Adipocyte (in vitro differentiated cells): ENCODE results near the gene INTS3.

Experiments used
- DNase-seq: peaks from one replicate; pipeline ENCODE4 v3.0.0-alpha.2; 2015; ENCODE audit warnings: low read depth
- H3K27me3 ChIP-seq: replicated peaks from 2 replicates; pipeline ENCODE4 v1.7.0; 2013; ENCODE audit warnings: mild to moderate bottlenecking, low read length, moderate library complexity; ENCODE audit not compliant: control insufficient read depth, insufficient read depth
- H3K36me3 ChIP-seq: 2 replicates; pipeline ENCODE4 v1.7.0; 2013; ENCODE audit warnings: low read length, mild to moderate bottlenecking, moderate library complexity; ENCODE audit not compliant: control insufficient read depth, insufficient read depth, severe bottlenecking
- H3K4me1 ChIP-seq: 2 replicates; pipeline ENCODE4 v1.7.0; 2013; ENCODE audit warnings: mild to moderate bottlenecking, low read length, moderate library complexity; ENCODE audit not compliant: control insufficient read depth, insufficient read depth
- H3K4me3 ChIP-seq: 2 replicates; pipeline ENCODE4 v1.7.0; 2013; ENCODE audit warnings: mild to moderate bottlenecking, low read length, moderate library complexity
- H3K9ac ChIP-seq: 2 replicates; pipeline ENCODE4 v1.7.0; 2013; ENCODE audit warnings: mild to moderate bottlenecking, low read length, moderate library complexity
- H3K9me3 ChIP-seq: 2 replicates; pipeline ENCODE4 v1.7.0; 2013; ENCODE audit warnings: mild to moderate bottlenecking, low read length, moderate library complexity; ENCODE audit not compliant: control insufficient read depth

The INTS3 gene

DNA sequence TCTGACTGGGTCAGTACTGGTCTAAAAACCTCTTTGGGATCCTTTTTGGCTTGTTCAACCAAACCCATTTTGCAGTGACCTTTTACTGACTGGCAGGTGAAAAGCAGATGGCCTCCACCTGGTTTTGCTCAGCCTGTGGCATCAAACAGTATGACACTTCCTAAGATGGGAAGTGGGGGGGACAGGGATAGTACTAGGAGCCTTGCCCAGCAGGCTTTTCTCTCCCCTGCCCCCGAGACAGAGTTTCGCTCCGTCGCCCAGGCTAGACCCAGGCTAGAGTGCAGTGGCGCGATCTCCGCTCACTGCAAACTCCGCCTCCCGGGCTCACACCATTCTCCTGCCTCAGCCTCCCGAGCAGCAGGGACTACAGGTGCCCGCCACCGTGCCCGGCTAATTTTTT, 18.3 kb downstream of the INTS3 start:
- Histone ChIP-seq H3K36me3 (peaks cover 73% of the 10 kb centered on the region), H3K4me3 (no peak overlapping the region), H3K4me1 (peaks cover 40% of the 10 kb centered on the region), H3K9me3 (no peaks in the 10 kb centered on the region), H3K9ac (no peak overlapping the region), H3K27me3 (no peaks in the 10 kb centered on the region)
- no peak for DNase-seq

DNA sequence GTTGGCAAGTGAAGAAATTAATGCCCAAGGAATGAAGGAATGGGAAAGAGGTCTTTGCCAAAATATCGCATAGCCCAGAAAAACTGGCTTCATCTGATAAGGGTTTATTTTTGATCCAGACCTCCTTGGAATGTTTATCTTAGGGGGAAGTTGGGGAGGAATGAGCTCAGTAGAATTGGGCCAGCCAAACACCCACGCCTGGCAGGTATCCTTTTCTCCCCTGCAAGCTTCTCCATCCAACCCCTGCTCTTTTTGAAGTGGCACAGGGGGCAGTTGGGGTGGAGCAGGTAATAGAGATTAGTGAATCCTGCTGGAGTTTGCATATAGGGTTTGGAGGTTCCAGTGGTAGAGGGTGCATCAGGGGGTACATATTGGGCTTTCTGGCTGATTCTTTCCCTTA, 21.1 kb downstream of the INTS3 start:
- Histone ChIP-seq H3K9ac (peak overlapping the region; percentile 77), H3K27me3 (no peaks in the 10 kb centered on the region), H3K36me3 (peaks cover 54% of the 10 kb centered on the region), H3K9me3 (no peaks in the 10 kb centered on the region), H3K4me1 (peaks cover 46% of the 10 kb centered on the region), H3K4me3 (no peak overlapping the region)
- DNase-seq, result no peak

DNA sequence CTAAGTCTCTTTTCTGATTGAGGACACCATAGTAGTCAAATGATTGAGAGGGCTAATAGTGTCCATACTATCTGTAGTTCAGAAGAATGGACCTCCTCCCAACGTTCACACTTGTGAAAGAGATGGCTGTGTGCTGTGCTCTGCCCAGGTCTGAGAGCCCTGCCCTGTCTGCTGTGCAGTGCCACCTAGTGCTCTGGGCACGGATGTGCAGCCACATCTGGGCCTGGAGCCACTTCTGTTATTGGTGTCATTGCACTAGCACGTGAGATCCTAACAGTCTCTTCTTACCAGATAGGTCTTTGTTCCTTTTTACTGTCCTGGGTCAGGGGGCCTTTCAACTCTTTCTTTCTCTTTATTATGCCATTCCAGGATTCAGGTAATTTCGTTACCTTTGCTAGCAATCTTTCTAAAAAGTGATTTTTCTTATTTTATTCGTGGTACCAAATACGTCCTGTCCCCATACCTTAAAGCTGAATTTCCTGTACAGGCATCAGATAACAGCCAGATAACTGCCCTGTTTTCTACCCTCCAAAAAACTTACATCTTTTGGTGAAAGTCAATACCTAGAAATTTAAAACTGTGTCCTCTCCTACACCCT, 21.7 kb downstream of the INTS3 start:
- Histone ChIP-seq H3K36me3 (peaks cover 52% of the 10 kb centered on the region), H3K9me3 (no peaks in the 10 kb centered on the region)
- DNase-seq, result peak; percentile 93

DNA sequence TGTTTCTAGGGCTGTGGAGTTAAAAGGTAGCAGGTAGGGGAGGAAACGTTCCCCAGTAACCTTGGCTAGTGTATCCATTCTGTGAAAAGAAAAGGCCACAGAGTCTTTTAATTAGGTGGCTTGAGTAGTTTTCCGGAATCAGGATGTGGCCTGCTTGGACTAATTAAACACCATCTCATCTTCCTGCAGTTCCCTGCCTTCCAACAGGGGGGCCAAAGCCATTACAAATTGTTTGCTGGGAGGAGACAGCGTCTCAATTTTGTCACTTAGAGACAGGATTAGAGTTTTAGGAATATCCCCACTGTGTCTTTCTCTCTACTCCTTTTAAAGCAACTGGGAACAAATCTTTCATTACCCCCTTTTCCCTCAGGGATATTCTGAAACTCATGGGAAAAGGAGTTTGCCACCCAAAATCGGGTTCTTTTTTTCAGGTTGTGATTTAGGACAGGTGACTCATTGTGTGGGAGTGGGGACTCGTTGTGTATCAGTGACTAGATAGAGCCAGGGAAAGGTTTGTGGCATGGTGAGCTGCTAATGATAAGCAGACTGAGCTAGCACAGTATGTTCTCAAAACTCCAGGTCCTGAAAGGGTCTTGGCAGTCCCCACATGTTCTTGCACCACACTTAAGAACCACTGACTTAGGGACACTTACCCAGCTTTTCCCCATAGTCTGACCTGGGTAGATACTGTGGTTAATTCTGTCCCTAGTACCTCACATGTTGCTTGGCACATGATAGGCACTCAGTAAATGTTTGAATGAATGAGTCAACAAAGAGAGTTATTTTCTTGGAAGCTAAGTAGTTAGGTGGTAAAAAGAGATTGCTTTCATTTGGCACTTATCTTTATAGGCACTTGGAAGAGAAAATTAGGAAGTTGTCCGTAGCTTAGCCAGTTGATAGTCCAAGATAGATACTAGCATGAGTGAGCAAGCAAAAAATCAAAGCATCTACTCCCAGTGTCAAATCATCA, 22.5 kb downstream of the INTS3 start:
- peak overlapping the region; percentile 22 for H3K4me3 ChIP-seq
- no peak for DNase-seq

More for the DNA sequence above, 21.7 kb downstream of the INTS3 start:
- Histone ChIP-seq H3K9ac (peak overlapping the region; percentile 77), H3K27me3 (no peaks in the 10 kb centered on the region), H3K4me1 (peaks cover 46% of the 10 kb centered on the region), H3K4me3 (peak overlapping the region; percentile 22)

DNA sequence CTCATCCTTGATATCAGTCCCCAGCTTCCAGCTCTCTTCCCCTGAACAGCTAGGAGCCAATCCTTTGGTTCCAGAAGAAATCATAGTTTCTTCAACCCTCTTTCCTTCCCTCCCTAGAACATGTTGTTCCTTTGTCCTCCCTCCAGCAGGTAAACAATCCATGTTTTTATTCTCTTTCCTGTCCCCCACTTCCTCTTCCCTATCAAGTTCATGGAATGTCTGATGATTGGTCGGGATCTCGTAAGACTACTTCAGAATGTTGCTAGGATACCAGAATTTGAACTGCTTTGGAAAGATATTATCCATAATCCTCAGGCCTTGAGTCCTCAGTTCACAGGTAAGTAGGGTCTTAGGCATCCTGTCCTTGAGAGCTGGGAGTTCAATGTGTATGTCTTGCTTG, 24.2 kb downstream of the INTS3 start:
- Histone ChIP-seq H3K9ac (peak overlapping the region; percentile 1), H3K27me3 (no peaks in the 10 kb centered on the region), H3K9me3 (no peaks in the 10 kb centered on the region), H3K4me1 (peaks cover 46% of the 10 kb centered on the region), H3K36me3 (peaks cover 49% of the 10 kb centered on the region), H3K4me3 (peak overlapping the region; percentile 16)
- DNase-seq, result no peak

More for the DNA sequence above, 22.5 kb downstream of the INTS3 start:
- H3K4me1 ChIP-seq, result peaks cover 46% of the 10 kb centered on the region
- H3K9me3 ChIP-seq, result no peaks in the 10 kb centered on the region
- H3K36me3 ChIP-seq, result peaks cover 52% of the 10 kb centered on the region
- H3K9ac ChIP-seq, result peak overlapping the region; percentile 77
- no peaks in the 10 kb centered on the region for H3K27me3 ChIP-seq

DNA sequence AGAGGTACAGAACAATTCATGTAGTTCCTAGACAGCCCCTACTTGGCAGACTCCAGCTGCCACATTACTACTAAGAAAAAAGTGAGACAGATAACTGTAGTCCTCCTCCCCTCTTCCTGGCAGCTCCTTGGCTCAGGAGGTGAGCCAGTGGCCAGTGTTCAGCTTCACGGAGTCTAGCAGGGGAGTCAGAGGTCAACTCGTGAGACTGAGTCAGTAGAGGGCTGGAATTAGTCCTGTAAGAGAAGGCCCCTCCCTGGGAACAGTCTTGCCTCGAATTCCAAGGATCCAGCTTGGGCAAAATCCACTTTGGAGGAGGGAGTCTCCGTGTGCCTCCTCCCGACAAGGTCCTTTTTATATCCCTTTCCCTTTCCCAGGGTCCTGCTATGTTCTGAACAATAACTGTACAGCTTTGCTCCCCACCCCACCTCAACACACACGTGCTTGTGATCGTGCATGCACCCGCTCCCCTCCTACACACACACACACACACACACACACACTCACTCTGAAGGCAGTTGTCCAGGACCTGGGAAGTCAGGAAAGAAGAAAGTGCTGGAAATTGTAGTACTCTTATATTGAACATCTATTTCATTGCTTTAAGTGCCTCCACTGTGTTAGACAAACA, 24.8 kb downstream of the INTS3 start:
- Histone ChIP-seq H3K9me3 (no peaks in the 10 kb centered on the region), H3K4me1 (peaks cover 46% of the 10 kb centered on the region), H3K9ac (peak overlapping the region; percentile 69), H3K4me3 (peak overlapping the region; percentile 16), H3K27me3 (no peaks in the 10 kb centered on the region), H3K36me3 (peaks cover 49% of the 10 kb centered on the region)
- no peak for DNase-seq

DNA sequence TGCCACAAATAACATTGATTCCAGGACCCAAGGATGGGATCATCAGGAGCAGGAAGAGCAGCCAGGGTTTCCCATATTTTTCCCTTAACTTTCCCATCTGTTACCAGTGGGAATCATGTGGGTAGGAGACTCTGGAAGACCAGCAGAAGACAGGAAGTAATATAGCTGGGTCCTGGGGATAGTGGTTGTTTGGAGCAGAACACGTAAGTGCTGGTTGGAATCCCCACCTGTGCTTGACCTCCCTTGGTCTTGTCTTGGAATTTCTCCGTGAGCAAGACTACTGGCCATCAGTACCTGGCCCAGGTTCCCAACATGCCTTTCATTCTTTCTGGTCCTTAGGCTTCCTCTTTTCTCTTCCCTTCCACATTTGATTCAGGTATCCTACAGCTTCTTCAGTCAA, 26.4 kb downstream of the INTS3 start:
- Histone ChIP-seq H3K4me3 (no peak overlapping the region), H3K9ac (no peak overlapping the region), H3K36me3 (peaks cover 51% of the 10 kb centered on the region), H3K9me3 (no peaks in the 10 kb centered on the region), H3K27me3 (no peaks in the 10 kb centered on the region), H3K4me1 (peaks cover 39% of the 10 kb centered on the region)
- DNase-seq, result no peak

DNA sequence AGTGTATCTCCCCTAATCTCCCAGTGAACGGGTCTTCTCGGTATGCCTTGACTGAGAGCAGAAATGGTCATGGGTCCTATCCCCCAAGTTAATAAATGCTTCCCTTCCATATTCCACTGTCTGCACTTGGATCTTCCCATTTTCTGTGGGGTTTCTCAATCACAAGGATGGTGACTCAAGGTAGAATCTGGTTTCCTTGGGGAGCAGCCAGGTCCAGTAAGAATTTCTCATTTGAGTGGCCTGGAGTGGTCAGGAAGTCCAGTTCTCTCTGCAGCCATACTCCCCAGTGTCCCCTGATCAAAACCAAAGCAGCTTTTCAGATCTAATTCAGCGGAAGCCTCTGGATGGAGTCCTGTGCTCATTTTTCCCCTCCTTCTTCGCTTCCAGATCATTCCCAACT, 32.6 kb downstream of the INTS3 start:
- Histone ChIP-seq H3K4me1 (peaks cover 9% of the 10 kb centered on the region), H3K27me3 (no peaks in the 10 kb centered on the region), H3K36me3 (peaks cover 80% of the 10 kb centered on the region), H3K9ac (no peak overlapping the region), H3K9me3 (no peaks in the 10 kb centered on the region), H3K4me3 (no peak overlapping the region)
- DNase-seq, result no peak

DNA sequence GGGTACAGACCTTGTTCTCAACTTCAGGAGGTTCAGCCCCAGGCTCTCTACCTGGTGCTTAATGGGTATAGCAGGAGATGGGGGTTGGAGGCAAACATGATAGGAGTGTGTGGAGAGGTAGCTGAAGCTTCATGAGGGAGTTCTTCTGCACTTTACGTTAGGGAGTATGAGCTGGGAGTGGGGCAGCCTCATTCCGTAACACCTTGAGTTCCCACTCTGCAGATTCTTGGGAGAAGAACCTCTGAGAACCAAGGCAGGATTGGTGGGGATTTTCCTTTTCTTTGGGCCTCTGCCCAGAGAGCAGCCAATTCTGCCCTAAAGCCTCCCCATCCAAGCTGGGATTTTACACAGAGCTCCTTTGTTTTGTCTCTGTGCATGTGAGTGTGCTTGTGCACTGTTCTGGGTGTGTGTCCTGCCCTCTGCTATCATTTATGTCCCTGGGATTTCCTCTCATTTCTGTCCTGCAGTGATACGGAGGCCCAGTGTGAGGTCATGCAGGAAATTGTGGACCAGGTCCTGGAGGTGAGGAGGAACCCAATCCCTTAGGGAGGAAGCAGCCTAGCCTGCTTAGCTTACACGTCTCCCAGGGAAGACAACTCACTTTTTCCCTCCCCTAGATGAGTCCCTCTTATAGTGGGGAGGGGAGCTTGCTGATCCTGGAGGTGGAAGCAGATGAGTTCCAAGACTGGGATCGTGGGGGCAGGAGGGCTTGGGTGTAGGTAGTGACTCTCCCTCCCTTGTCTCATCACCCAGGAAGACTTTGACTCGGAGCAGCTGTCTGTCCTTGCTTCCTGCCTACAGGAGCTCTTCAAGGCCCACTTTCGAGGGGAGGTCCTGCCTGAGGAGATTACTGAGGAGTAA, 35.7 kb downstream of the INTS3 start:
- Histone ChIP-seq H3K9me3 (no peaks in the 10 kb centered on the region), H3K4me3 (no peak overlapping the region), H3K4me1 (peaks cover 9% of the 10 kb centered on the region), H3K27me3 (no peaks in the 10 kb centered on the region), H3K36me3 (peaks cover 78% of the 10 kb centered on the region), H3K9ac (no peak overlapping the region)
- DNase-seq, result no peak

DNA sequence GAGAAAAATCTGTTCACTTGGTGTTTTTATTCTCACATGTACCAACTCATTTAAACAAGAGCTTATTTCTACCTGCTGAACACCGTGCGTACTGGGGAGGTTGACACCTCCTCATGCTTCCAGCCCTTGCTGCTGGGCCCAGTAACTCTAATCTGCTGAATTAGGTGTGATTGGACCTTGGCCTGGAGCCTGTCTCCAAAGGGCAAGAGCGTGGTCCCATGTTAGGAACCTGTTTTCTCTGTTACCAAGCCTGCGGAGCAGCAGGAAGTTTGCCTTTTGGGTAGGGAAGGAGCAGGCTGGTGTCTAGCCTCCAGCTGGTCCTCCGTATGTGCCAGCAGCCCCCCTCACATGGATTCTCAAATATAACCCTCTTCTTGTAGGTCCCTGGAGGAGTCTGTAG, 36.5 kb downstream of the INTS3 start:
- Histone ChIP-seq H3K9me3 (no peaks in the 10 kb centered on the region), H3K9ac (no peak overlapping the region), H3K4me1 (peaks cover 9% of the 10 kb centered on the region), H3K4me3 (no peak overlapping the region), H3K36me3 (peaks cover 78% of the 10 kb centered on the region), H3K27me3 (no peaks in the 10 kb centered on the region)
- no peak for DNase-seq
